ENCODE measurements around the gene AMPD2.

DNA sequence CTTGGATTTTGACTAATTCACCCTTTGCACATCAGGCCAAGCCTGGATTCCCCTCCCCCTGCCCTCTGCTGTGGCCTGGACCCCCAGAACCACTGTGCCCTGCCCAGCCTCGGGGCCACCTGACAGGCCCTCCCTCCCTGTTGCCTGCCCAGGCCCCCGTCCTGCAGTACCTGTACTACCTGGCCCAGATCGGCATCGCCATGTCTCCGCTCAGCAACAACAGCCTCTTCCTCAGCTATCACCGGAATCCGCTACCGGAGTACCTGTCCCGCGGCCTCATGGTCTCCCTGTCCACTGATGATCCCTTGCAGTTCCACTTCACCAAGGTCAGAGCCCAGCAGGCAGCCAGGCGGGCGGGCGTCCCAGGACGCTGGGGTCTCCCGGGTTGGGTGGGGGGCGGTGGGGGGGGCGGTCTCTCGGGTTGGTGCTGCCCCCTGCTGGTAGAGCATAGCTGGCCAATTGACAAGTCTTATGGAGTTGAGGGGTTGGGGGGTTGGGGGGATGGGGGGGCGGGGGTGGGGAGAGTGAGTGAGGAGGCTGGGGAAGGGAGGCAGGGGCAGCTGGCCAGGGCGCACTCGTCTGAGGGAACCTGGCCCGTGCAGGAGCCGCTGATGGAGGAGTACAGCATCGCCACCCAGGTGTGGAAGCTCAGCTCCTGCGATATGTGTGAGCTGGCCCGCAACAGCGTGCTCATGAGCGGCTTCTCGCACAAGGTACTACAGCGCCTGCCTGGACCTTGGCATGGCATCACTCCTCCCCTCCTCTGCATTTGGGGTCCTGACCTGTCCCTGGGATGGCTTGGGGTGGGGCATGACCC lies 10.7 kb downstream of the AMPD2 start:
- TF ChIP-seq, protein P1, sequence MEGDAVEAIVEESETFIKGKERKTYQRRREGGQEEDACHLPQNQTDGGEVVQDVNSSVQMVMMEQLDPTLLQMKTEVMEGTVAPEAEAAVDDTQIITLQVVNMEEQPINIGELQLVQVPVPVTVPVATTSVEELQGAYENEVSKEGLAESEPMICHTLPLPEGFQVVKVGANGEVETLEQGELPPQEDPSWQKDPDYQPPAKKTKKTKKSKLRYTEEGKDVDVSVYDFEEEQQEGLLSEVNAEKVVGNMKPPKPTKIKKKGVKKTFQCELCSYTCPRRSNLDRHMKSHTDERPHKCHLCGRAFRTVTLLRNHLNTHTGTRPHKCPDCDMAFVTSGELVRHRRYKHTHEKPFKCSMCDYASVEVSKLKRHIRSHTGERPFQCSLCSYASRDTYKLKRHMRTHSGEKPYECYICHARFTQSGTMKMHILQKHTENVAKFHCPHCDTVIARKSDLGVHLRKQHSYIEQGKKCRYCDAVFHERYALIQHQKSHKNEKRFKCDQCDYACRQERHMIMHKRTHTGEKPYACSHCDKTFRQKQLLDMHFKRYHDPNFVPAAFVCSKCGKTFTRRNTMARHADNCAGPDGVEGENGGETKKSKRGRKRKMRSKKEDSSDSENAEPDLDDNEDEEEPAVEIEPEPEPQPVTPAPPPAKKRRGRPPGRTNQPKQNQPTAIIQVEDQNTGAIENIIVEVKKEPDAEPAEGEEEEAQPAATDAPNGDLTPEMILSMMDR (IDR thresholded peaks at IDR 0.05; ENCODE audit: low read depth, low read length), result no peak
- no peak for TF ChIP-seq MYC (IDR thresholded peaks at IDR 0.05; ENCODE audit: low read depth, low read length)
- TF ChIP-seq, protein P2, sequence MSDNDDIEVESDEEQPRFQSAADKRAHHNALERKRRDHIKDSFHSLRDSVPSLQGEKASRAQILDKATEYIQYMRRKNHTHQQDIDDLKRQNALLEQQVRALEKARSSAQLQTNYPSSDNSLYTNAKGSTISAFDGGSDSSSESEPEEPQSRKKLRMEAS (IDR thresholded peaks at IDR 0.05; ENCODE audit: low read depth, low read length), result no peak

Data from NB4 (cell line).